NCI-H748 (cell line): ENCODE results near the gene SLC7A14.

Experiments used
- DNase-seq: peaks from one replicate; lab custom pipeline; 2025; ENCODE audit not compliant: unreplicated experiment; lab: John Stamatoyannopoulos, UW

Gene SLC7A14

DNA sequence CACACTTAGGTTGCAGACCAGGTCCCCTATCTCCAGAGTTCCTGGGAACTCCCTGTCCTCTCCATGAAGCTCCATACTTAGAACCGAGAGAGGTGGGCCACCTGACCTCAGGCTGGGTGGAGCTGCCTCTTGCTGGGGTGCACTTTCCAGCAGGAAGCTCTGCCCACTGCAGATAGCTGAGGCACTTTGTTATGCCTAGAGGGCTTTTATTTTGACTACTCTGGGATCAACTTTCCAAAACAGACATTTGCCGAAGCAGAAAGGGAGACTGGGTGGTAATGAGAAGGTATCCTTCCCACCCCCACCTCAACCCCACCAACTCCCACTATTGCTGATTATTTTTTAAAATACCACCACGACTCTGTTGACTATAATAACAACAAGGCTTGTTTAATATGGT is 112.5 kb downstream of the SLC7A14 start:
- DNase-seq = no peak

GRCh38 chr3:170471149-170471548 is 114.7 kb downstream of the SLC7A14 start:
- peak; percentile 56 for DNase-seq

- DNase-seq = peak; percentile 73
Measured at GRCh38 chr3:170470063-170471016, 115.5 kb downstream of the SLC7A14 start.

GRCh38 chr3:170469151-170470062 is 116.5 kb downstream of the SLC7A14 start:
- DNase-seq = peak; percentile 80

GRCh38 chr3:170467571-170468147 is 118.2 kb downstream of the SLC7A14 start:
- peak; percentile 79 for DNase-seq

DNA sequence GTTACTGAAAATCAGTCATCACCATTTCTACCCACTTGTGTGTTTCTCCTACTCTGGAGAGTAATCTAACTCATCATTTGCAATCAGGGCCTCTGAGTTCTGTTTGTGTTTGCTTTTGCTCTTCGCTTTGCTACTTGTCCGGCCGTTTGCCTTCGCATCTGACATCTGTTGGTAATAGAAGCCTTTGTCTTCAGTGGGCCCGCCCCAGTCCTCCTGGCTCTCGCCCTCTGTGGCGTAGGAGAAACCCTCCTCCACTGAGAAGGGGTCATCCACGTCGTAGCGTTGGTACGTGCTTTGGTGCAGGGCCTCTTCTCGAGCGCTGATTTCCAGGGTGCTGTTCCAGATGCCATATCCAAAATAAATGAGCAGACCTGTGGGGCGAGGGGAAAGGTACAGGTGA is 118.9 kb downstream of the SLC7A14 start:
- DNase-seq = peak; percentile 93

DNA sequence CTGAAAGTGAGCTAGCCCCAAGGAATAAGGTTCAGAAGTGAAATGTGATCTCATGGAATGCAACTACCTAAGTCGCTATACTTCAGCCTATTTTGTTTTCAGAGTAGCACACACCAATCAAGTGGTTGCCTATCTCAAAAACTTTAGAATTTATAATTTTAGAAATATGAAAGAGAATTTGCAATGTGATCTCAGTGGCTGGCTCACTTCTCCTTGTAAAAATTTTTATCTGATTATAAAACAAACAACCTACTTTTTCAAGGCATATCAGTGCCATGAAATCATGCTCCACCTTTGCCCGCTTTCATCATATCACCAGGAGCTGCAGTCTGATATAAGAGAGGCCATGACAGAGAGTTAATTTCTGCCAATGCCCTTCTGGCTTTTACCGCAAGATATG is 119.9 kb downstream of the SLC7A14 start:
- no peak for DNase-seq

DNA sequence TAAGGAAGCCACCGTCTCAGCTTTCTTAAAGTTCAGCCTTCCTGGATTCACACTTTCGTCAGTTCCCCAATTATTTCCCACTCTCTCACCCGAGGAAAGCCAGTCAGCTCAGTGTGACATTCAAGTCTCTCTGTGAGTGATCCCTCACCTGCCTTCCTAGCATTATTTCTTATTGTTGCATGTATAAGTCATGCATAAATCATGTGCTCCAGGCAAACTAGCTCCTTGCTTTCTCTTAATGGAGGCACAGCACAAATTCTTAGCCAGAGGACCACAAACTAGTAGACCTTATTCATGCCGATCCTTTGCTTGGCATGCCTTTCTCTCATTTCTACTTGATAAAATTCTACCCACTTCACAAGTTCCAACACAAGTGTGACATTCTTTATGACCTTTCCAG is 122.9 kb downstream of the SLC7A14 start:
- no peak for DNase-seq

DNA sequence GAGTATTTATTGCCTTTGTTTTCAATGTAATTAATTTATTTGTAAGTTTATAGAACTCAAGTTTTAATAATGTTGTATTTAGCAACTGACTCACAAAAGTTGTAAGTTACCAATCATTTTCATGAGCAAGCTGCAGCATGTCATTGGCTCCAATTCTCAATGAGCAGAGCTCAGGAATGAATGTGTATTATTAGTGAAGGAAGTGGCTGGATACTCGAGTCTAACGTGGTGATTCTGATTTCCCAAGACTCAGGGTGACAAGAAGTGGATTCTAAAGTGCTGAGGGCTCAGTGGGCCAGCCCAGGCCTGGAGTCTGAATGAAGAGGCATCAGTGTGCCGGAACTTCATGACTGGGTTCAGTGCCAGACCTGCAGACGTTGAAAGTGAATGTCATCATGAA is 127.6 kb downstream of the SLC7A14 start:
- DNase-seq = no peak

DNA sequence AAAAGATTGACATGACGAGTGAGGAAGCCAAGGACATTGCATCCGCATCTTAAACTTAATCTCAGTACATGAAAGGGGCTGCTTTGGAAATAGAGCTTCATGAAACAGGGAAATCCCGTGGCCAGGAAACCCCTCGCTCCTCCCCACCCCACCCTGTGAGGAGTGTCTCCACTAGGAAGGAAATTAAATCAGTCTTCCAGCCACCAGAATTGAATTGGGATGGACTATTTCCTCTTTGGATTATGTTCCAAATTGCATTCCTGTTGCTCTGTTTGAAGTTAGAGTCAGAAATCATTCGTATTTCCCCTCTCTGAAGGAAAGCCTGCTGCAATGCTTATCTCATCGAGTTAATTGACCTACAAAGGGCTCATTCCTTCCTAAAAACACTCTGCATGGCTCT is 131.4 kb downstream of the SLC7A14 start:
- no peak for DNase-seq

DNA sequence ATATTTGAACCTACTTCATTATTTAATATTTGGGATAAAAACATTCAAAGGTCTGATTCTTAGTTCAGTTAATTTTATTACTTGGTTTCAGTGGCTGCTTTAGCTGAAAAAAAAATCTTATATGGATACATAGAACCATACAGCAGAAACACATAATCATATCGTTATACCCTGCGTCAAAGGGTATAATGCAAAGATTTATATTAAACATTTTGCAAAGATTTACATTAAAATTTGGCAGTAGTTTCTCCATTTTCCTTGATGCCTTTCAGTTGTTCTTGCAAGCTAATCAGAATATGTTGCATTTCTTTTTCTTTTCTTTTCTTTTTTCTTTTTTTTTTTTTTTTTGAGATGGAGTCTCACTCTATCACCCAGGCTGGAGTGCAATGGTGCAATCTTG is 135.8 kb downstream of the SLC7A14 start:
- DNase-seq = no peak

DNA sequence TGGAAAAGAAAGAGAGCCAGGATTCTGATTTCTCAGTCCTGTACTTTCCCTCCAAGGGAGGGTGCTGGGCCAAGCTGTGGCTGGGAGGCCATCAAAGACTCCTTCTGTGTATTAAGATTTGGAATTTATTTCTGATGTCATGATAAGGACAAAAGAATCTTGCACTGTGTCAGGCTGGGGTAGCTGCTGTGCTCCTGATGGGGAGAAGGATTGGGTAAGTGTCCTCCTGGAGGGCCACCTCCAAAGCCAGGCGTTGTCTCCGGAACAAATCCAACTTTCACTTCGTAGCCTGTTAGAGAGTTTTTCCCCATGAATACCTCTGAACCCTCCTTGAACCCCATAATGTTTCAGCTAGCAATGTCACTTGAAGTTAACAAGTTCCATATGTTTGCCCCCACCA is 137.3 kb downstream of the SLC7A14 start:
- DNase-seq = no peak

DNA sequence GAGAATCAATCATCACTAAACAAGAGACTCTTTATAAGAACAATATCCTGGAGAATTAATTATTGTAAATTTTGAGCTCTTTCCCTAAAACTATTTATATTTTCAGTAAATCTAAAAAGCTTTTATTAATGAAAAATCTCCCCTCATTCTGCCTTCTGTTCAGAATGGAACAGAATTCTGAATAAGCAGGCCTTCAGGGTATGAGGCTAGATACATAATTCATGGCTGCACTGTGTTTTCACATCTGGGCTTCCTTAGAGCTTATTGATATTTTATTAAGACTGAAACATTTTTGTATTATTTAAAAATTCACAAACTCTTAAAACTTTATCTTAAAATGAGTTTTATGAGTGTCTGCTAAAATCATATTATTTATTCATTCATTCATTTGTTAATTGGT is 142.4 kb downstream of the SLC7A14 start:
- no peak for DNase-seq

- no peak for DNase-seq
Measured at GRCh38 chr3:170442947-170443346, 142.9 kb downstream of the SLC7A14 start.

- no peak for DNase-seq
Measured at GRCh38 chr3:170441412-170441811, 144.5 kb downstream of the SLC7A14 start.

- DNase-seq = no peak
Measured at GRCh38 chr3:170440344-170440743, 145.5 kb downstream of the SLC7A14 start.

GRCh38 chr3:170438836-170439235 is 147.0 kb downstream of the SLC7A14 start:
- no peak for DNase-seq

DNA sequence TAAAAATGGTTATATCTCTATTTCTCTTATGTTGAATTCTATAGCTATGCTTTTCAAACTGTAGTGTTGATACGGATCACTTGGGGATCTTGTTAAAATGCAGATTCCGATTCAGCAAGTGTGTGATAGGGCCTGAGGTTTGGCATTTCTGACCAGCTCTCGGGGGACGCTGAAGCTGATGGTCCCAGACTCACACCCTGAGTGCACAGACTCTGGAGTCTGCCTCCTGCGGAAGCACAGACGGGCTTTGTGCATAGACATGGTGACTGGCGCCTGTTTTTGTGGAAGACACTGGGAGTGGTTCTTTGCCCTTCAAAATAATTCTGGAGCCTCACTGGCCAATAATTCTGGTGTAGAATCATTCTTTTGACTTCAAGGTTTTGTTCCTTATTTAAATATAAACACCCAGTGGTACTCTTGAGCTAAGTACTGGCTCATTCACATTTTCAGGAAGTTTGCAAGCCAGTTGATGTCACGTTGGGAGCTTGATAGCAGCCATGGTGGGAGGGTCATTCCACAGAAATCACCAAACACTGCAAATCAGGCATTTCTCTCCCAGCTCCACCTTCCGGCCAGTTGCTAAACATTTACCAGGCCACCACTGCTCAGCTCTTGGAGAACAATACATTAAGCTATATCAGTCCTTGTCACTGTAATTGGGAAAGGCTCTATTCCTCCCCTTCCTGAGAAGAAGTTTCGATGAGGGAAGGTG is 148.0 kb downstream of the SLC7A14 start:
- no peak for DNase-seq

GRCh38 chr3:170437176-170437575 is 148.7 kb downstream of the SLC7A14 start:
- no peak for DNase-seq

DNA sequence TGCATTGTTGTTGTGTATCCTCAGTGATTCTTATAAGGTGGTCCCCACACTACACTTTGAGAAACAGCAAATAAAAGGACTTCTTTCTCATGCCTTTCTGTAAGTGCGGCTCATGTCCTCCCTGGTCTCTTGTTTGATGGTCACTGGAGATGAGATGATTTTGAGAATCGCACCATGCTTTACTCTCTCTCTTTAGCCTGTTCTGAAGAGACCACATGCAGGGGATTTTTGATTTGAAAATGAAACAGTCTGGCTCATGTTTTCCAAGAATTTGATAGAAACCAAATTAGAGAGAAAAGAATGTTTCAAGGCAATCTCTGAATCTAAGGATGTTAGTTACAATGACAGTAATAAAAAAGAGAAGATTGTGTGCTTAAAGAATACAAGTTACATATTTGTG is 149.2 kb downstream of the SLC7A14 start:
- DNase-seq = no peak

DNA sequence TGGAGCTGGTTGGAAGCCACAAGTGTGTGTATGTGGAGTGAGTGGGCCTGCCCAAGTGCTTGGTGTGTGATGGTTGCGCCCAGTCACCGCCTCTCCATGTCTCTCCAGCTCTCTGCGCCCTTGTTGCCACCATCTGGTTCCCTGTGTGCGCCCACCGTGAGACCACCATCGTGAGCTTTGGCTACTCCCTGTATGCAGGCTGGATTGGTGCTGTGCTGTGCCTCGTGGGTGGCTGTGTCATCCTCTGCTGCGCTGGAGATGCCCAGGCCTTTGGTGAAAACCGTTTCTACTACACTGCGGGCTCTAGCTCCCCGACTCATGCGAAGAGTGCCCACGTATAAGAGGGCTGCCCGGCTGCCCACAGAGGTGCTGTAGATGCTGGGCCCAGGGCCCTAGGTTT is 153.5 kb downstream of the SLC7A14 start:
- no peak for DNase-seq
